Dermis blood vessel endothelial cell (primary cell): ENCODE results near the gene ACSF3. TPM values are rescaled to one million over a fixed set of nuclear protein-coding genes. Genes with fewer than 3 reads are reported as not detected.

Source experiments
- DNase-seq: peaks from one replicate; pipeline ENCODE4 v3.0.0; 2010
- total RNA-seq: library from RNA; depleted of rRNA; stranded (reverse); fragments of >200 nt; gene quantifications from 2 replicates; pipeline ENCODE4 v1.2.3, GENCODE V29; 2014

The ACSF3 gene
- total RNA-seq, 1 donor from 2014 or later: 27.2 TPM

GRCh38 chr16:89112377-89113151, 18.9 kb downstream of the ACSF3 start:
- DNase-seq: no peak

GRCh38 chr16:89113152-89113547, 19.5 kb downstream of the ACSF3 start:
- no peak for DNase-seq

GRCh38 chr16:89113661-89114060, 20.0 kb downstream of the ACSF3 start:
- no peak for DNase-seq

- peak; percentile 61 for DNase-seq
These were observed 20.7 kb downstream of the ACSF3 start for GRCh38 chr16:89114159-89114981.

- peak; percentile 65 for DNase-seq
These were observed 21.7 kb downstream of the ACSF3 start for GRCh38 chr16:89115216-89115861.

GRCh38 chr16:89116341-89117226, 22.9 kb downstream of the ACSF3 start:
- DNase-seq: no peak

- no peak for DNase-seq
These were observed 23.7 kb downstream of the ACSF3 start for GRCh38 chr16:89117227-89117974.

- DNase-seq: no peak
These were observed 24.3 kb downstream of the ACSF3 start for GRCh38 chr16:89117975-89118289.

- DNase-seq: no peak
These were observed 24.9 kb downstream of the ACSF3 start for GRCh38 chr16:89118361-89119165.

GRCh38 chr16:89119166-89119621, 25.5 kb downstream of the ACSF3 start:
- DNase-seq: no peak

GRCh38 chr16:89119661-89120141, 26.0 kb downstream of the ACSF3 start:
- DNase-seq: no peak

- DNase-seq: no peak
These were observed 26.6 kb downstream of the ACSF3 start for GRCh38 chr16:89120281-89120680.

- no peak for DNase-seq
These were observed 27.3 kb downstream of the ACSF3 start for GRCh38 chr16:89120921-89121351.

- DNase-seq: no peak
These were observed 28.2 kb downstream of the ACSF3 start for GRCh38 chr16:89121691-89122321.

- no peak for DNase-seq
These were observed 28.7 kb downstream of the ACSF3 start for GRCh38 chr16:89122322-89122851.

- DNase-seq: no peak
These were observed 29.6 kb downstream of the ACSF3 start for GRCh38 chr16:89123001-89123830.

- no peak for DNase-seq
These were observed 30.1 kb downstream of the ACSF3 start for GRCh38 chr16:89123831-89124100.

- no peak for DNase-seq
These were observed 35.7 kb downstream of the ACSF3 start for GRCh38 chr16:89129378-89129777.

- DNase-seq: no peak
These were observed 36.8 kb downstream of the ACSF3 start for GRCh38 chr16:89130448-89130847.
